GM11168 (cell line): ENCODE measurements around the gene TRH.
"Not testable (repeated sequence)": the region's sequence is repeated elsewhere in the genome, so short reads cannot be mapped to it uniquely, and the experiment has no call there.

Experiments
- in situ Hi-C: fragments of 300-500 bp; cut with MboI; formaldehyde crosslinking; loops from one replicate; pipeline ENCODE4 v1.12.0; 2022; ENCODE audit warnings: low sequenced_read_pairs; ENCODE audit not compliant: unreplicated experiment

The TRH gene

DNA sequence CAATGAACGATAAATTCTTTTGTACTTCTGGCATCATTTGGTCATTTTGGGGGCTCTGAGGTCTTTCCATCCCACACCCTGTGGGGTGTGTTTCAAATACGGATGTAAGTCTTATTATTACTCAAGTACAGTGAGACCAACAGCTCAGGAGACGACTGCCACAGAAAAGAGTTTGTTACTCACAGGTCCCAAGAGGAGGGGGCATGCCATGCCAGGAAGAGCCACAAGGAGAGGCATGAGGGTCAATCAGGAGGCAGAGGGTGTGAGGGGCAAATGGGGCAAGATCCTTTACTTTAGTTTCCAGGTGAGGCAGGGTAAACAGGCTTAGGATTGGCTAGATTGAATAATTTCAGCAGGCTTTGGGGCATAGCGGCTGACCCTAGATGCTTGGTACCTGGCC is 21.6 kb downstream of the TRH start:
- in situ Hi-C loops: no loop called here

- in situ Hi-C loops: not testable (repeated sequence)
Observed at GRCh38 chr3:129999176-129999575, 24.7 kb downstream of the TRH start.

DNA sequence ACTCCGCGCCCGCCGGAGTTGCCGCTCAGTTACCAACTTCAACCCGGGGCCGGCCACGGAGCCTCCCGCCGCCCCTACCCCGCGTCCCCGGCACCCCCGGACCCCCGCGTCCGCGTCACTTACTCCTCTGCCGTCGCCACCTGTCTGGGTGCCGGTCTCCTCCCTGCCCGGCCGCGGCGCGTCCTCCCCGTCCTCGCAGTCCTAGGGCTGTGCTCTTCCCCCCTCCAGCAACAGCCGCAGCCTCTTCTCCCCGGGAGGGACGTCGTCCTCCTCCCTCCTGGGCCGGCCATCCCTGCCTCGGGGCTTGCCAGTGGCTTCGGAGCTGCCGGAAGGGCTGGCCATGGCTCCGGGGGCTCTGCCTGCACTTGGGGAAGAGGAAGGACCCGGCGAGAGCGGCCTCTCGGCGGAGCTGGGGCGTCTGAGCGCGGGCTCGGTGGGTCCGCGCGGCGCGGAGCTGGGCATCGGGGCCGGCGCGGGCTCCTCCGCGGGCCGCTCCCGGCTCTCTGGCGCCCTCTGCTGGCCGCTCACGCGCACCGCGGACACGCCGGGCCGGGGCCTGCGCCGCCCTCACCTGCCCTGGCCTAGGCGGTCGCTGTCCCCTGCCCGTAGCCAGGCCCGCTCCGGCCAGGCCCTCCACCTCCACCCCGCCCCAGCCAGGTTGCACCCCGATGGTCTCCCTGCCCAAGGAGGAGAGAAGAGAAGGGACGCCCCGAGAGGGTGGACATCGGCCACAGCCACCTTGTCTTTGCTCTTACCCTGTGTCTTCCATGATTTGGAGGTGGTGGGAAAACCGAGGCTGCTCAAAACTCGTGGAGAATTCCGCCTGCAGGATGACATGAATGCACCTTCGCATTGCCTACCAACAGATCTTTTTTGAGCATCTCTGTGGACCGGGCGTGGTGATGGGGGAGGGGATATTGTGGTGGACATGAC is 28.4 kb downstream of the TRH start:
- in situ Hi-C loops: not testable (repeated sequence)

DNA sequence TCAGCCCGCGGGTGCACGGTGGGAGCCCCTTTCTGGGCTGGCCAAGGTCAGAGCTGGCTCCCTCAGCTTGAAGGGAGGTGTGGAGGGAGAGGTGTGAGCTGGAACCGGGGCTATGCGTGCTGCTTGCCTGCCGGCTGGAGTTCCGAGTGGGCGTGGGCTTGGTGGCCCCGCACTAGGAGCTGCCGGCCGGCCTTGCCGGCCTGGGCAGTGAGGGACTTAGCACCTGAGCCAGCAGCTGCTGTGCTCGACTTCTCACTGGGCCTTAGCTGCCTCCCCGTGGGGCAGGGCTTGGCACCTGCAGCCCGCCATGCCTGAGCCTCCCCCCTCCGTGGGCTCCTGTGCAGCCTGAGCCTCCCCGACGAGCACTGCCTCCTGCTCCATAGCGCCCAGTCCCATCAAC is 36.0 kb downstream of the TRH start:
- in situ Hi-C loops: no loop called here

DNA sequence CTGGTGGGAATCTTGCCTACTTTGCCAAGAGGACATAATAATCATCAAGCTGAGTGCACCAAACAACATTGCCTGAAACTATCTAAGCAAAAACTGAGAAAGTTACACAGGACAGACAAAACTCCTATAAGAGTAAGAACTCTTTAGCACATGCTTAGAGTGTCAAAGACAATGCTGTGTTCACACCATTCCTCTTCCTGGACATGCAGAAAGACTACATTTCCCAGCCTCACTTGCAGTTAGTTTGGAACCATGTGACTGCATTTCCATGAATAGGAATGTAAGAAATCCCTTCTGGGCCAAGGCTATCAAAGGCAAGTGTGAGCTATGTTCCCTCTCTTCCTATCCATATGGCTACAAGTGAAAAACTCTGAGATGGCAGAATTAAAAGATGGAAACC is 37.6 kb downstream of the TRH start:
- in situ Hi-C loops: not testable (repeated sequence)

DNA sequence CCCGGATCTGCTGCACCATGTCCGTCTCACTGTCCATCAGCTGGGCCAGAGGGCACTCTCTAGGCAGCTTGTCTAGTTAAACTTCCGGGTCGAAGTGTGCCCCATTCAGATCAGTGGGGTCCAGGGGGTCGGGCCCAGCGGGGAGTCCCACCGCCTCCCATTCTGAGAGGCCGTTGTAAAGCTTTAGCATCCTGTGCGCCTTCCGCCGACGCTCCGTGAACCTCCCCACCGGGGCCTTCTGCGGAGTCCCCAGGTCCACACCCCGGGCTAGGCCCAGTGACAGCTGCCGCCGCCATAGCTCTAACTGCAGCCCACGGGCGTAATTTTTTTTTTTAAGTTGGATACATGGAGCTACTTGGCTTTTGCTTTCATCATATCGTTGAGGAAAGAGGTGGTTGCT is 38.7 kb downstream of the TRH start:
- in situ Hi-C loops: not testable (repeated sequence)

DNA sequence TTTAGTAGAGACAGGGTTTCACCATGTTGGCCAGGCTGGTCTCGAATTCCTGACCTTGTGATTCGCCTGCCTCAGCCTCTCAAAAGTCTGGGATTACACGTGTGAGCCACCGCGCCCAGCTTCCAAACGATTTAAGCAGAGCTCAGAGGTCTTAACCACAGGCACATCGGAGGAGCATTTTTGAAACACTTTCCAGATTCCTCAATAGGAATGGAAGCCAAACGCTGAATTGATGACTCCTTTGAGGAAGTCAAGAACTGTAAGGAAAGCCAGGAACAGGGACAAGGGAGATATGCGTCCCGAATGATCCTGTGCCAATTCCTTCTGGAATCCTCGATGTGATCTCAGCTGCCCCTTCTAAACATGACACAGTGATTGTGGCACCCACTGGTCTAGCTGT is 40.0 kb downstream of the TRH start:
- in situ Hi-C loops: no loop called here

DNA sequence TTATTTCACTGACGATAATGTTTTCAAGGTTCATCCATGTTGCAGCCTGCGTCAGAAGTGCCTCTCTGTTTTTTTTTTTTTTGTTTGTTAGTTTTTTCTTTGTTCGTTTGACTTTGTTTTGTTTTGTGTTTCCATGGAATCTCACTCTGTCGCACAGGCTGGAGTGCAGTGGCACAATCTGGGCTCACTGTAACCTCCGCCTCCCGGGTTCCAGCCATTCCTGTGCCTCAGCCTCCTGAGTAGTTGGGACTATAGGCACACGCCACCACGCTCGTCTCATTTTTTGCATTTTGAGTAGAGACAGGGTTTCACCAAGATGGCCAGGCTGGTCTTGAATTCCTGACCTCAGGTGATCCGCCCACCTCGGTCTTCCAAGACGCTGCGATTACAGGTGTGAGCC is 43.1 kb downstream of the TRH start:
- in situ Hi-C loops: not testable (repeated sequence)

- in situ Hi-C loops: not testable (repeated sequence)
Observed at GRCh38 chr3:130026146-130026829, 51.8 kb downstream of the TRH start.

DNA sequence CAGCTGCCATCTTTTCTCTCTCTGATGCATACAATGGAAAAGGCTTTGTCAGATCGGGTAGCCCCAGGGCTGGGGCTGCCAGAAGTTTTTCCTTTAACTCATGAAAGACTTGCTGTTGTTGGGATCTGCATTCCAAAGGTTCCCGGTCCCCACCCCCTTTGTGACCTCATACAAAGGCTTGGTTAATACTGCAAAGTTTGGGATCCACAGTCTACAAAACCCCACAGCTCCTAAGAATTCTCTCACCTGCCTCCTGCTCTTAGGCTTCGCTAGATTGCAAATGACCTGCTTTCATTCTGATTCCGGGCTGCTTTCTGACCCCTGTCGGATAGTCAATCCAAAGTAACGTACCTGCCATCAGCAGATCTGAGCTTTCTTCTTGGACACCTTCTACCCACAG is 52.9 kb downstream of the TRH start:
- in situ Hi-C loops: not testable (repeated sequence)
